ENCODE measurements around the gene EGF.

Gene EGF

GRCh38 chr4:109989618-109990017 lies 76.9 kb downstream of the EGF start:
- CTCF ChIA-PET, result no interaction called here
- TF ChIP-seq ZNF311 (tag by site-specific recombination; IDR thresholded peaks at IDR 0.05; ENCODE audit: borderline replicate concordance) (no peak), ZSCAN16 (tag by site-specific recombination; IDR thresholded peaks at IDR 0.05) (no peak), ZNF416 (tag by site-specific recombination; IDR thresholded peaks at IDR 0.05) (no peak), ZNF610 (tag by site-specific recombination; IDR thresholded peaks at IDR 0.05; ENCODE audit: borderline replicate concordance) (no peak), REST (tag by site-specific recombination; IDR thresholded peaks at IDR 0.05) (no peak), ZNF658 (tag by site-specific recombination; IDR thresholded peaks at IDR 0.05) (no peak)

DNA sequence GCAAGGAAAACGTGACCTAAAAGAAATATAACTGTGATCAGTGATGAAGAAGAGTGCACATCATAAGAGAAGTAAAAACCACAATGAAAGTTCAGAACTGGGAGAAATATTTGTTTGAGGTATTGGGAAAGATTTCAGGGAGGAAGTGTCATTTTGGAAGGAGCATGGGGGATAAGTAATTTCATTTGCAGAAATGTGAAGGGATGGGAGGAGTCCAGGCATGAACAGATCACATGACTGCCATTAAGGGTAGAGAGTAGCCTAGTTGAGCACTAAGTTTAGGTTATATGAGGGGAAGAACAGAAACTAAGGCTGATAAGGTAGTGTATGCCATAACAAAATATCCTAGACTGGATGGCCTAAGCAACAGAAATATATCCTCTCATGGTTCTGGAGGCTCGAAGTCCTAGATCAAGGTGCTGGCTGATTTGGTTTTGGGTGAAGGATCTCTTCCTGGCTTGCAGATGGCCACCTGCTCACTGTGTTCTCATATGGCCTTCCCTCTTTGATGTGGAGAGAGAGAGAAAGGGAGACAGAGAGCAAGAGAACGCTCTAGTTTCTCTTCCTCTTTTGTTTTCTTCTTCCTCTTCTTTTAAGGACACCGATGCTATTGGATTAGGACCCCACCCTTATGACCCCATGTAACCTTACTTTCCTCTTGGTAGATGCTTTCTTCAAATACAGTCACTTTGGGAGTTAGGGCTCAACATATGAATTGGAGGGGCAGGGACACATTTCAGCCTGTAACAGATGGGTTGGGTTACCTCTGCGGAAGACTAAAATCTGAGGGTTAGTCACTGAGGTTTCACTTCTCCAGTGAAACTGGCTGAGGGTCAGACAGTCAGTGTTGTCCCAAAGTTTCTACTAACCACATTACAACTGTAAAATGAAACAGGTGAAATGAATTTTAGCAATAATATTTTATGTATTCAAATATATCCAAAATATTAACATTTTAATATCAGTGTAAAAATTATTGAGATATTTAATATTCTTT lies 77.9 kb downstream of the EGF start:
- H3K36me3 ChIP-seq (ENCODE audit: control insufficient read depth in 2 of 2, insufficient read depth in 1 of 2, low read length in 2 of 2), result no peaks in the 10 kb centered on the region
- TF ChIP-seq ZXDB (tag by site-specific recombination; IDR thresholded peaks at IDR 0.05) (no peak), ZNF501 (tag by site-specific recombination; IDR thresholded peaks at IDR 0.05) (no peak), ZNF19 (tag by site-specific recombination; IDR thresholded peaks at IDR 0.05; ENCODE audit: low read depth) (no peak), SP3 (tag by site-specific recombination; IDR thresholded peaks at IDR 0.05) (no peak), ZEB2 (tag by site-specific recombination; IDR thresholded peaks at IDR 0.05) (no peak), SETDB1 (IDR thresholded peaks at IDR 0.05; ENCODE audit: insufficient read length, low read length) (no peak), ZBTB8A (tag by site-specific recombination; IDR thresholded peaks at IDR 0.05) (no peak), ZFP69B (tag by site-specific recombination; IDR thresholded peaks at IDR 0.05) (no peak), ZNF626 (tag by site-specific recombination; IDR thresholded peaks at IDR 0.05) (no peak), ZNF518A (tag by site-specific recombination; conservative IDR thresholded peaks at IDR 0.05; ENCODE audit: low read depth) (no peak), ZNF544 (tag by site-specific recombination; IDR thresholded peaks at IDR 0.05) (no peak), ZNF792 (tag by site-specific recombination; IDR thresholded peaks at IDR 0.05) (no peak), IKZF3 (tag by site-specific recombination; IDR thresholded peaks at IDR 0.05) (no peak), ZNF23 (tag by site-specific recombination; IDR thresholded peaks at IDR 0.05; ENCODE audit: borderline replicate concordance) (no peak)
- TF ChIP-seq, protein P1, sequence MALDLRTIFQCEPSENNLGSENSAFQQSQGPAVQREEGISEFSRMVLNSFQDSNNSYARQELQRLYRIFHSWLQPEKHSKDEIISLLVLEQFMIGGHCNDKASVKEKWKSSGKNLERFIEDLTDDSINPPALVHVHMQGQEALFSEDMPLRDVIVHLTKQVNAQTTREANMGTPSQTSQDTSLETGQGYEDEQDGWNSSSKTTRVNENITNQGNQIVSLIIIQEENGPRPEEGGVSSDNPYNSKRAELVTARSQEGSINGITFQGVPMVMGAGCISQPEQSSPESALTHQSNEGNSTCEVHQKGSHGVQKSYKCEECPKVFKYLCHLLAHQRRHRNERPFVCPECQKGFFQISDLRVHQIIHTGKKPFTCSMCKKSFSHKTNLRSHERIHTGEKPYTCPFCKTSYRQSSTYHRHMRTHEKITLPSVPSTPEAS (tag by site-specific recombination; IDR thresholded peaks at IDR 0.05), result no peak
- no peaks in the 10 kb centered on the region for H3K4me1 ChIP-seq (ENCODE audit: control insufficient read depth, insufficient read depth, low read length)
- no peak overlapping the region for H3K4me3 ChIP-seq (ENCODE audit: low read depth, low read length)
- CTCF ChIA-PET, result interaction anchor here (0.6 kb wide), 1 partner anchor 1031 kb away, joined by 4 read pairs; no protein-coding TSS in a partner anchor
- H3K9me3 ChIP-seq (ENCODE audit: control insufficient read depth, insufficient read depth, low read depth, low read length), result no peaks in the 10 kb centered on the region
- POLR2A ChIA-PET, result no interaction called here
- H3K27ac ChIP-seq (ENCODE audit: extremely low read depth, low read depth, low read length), result no peak overlapping the region

More at GRCh38 chr4:109989618-109990017, 76.9 kb downstream of the EGF start:
- no peak overlapping the region for H3K27ac ChIP-seq (ENCODE audit: extremely low read depth, low read depth, low read length)
- no peak overlapping the region for H3K4me3 ChIP-seq (ENCODE audit: low read depth, low read length)
- POLR2A ChIA-PET, result interaction anchor here (0.5 kb wide), 1 partner anchor 471 kb away, joined by 3 read pairs; no protein-coding TSS in a partner anchor
- no peaks in the 10 kb centered on the region for H3K9me3 ChIP-seq (ENCODE audit: control insufficient read depth, insufficient read depth, low read depth, low read length)
- H3K4me1 ChIP-seq (ENCODE audit: control insufficient read depth, insufficient read depth, low read length), result no peaks in the 10 kb centered on the region
- no peaks in the 10 kb centered on the region for H3K36me3 ChIP-seq (ENCODE audit: control insufficient read depth in 2 of 2, insufficient read depth in 1 of 2, low read length in 2 of 2)
